Gastroesophageal sphincter (tissue), 3 donors: ENCODE measurements around the gene DNAH7.

Experiments
- CTCF ChIP-seq, 4 experiments: fragments of 200-600 bp in 2 of 4; fragments of 450-650 bp in 2 of 4; sonication (generic) in 1 of 4; IDR thresholded peaks; one replicate each; pipeline ENCODE4 v1.5.1; 2017 to 2019; ENCODE audit warnings: antibody characterized with exemption in 4 of 4, mild to moderate bottlenecking in 2 of 4, moderate library complexity in 2 of 4
- POLR2A ChIP-seq, 2 donors: fragments of 450-650 bp; IDR thresholded peaks; one replicate each; pipeline ENCODE4 v1.6.1; 2017; ENCODE audit warnings: antibody characterized with exemption in 2 of 2, mild to moderate bottlenecking in 2 of 2, moderate library complexity in 1 of 2
- POLR2AphosphoS5 ChIP-seq: sonication (generic); formaldehyde crosslinking; IDR thresholded peaks from one replicate; pipeline ENCODE4 v1.6.1; 2017; ENCODE audit warnings: antibody characterized with exemption

- TF ChIP-seq CTCF (IDR thresholded peaks at IDR 0.05) (no peak), POLR2A (IDR thresholded peaks at IDR 0.05) (no peak), POLR2AphosphoS5 (no peak)
Observed at GRCh38 chr2:196054631-196055030, 14.0 kb downstream of the DNAH7 start.
